HPDE6-E6E7 (cell line): Measurements from ENCODE around the gene NOPCHAP1.
"Not testable (repeated sequence)": the region's sequence is repeated elsewhere in the genome, so short reads cannot be mapped to it uniquely, and the experiment has no call there.

Experiments
- DNase-seq: peaks from one replicate; pipeline ENCODE4 v3.0.0; 2011; ENCODE audit warnings: missing footprints; ENCODE audit errors: extremely low spot score

The NOPCHAP1 gene, protein sequence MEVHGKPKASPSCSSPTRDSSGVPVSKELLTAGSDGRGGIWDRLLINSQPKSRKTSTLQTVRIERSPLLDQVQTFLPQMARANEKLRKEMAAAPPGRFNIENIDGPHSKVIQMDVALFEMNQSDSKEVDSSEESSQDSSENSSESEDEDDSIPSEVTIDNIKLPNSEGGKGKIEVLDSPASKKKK

DNA sequence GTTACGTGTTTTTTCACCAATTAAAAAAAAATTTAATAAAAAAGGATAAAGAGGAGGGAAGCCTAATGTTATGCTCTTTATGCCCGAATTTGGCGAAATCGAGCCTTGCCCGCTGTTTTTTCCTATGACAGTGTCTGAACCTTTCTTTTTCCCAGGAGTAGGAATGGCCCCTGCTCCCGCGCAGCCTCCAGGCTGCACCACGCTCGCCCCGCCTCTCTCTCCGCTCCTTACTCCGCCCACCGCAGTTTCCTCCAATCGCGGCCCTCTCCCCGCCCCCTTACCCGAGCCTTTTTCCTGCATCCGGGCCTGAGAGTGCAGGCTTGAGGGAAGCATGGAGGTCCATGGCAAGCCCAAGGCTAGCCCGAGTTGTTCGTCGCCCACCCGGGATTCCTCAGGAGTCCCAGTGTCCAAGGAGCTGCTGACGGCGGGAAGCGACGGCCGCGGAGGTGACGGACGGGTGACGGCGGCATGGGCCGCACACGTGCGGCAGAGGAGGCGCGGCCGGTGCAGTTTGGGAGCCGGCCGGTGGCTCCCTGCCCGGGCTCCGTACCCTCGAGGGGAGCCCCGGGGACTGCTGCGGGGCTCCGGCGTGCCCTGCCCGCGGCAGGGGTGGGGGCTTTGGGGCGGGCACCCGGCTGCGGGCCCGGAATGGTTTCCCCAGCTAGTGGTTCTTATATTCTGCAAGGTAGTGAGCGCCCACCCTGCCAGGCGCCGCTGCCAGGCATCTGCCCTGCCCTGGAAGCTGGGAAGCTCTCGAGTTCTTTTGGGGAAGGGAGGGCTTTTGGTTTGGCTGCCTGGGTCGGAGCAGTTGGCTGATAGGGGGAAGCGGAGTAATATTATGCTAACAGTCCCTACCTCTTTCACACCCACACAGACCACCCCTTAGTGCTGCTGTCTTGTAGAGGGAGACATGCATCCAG lies at the start of gene NOPCHAP1:
TSS of gene NOPCHAP1 (plus strand) at position 295 of the 920 bp plus-strand sequence. CDS start at position 332, 37 bp downstream.
- peak; percentile 93 for DNase-seq

DNA sequence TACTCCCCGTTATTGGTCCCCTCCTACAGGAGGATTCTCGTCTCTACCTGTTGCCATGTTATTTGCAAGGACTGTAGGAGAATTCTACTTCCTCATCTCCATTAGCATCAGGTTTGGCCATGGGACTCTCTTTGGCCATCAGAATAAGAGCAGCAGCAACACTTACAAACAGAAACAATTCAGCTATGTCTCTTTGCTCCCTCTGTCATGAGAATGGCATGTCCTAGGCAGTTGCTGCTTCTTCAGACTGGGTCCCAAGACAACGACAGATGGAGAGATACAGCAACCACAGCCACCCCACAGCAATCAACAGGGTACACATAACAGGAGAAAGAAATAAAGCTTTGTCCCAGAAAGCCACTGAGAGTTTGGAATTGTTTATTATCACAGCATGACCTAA lies 47.7 kb upstream of the NOPCHAP1 start:
- DNase-seq = no peak

DNA sequence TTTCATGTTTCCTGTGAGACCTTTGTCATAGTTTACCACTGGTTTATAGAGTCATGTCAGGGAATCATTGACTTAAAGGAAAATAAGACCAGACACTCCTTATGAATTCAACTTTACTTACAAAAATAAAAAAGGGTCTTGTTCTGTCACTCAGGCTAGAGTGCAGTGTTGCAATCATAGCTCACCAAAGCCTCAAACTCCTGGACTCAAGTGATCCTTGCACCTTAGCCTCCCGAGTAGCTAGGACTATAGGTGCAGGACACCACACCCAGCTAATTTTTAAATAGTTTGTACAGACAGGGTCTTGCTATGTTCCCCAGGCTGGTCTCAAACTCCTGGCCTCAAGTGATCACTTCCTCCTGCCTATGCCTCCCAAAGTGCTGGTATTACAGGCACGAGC lies 47.0 kb upstream of the NOPCHAP1 start:
- no peak for DNase-seq

DNA sequence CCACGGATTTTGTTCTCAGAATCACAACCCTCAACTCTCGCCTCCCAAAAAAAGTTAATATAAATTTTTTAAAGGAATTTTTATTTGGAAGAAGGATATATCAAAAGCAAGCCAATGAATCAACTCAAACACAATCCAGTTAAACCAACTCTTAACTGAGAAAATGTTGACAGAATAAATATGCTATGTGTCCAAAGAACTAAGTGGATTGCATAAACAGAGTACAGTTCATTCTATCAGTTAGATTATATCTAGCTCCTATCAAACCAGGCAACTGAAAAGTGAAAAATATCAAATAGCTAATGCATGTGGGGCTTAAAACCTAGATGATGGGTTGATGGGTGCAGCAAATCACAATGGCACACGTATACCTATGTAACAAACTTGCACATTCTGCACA lies 44.7 kb upstream of the NOPCHAP1 start:
- DNase-seq = no peak

DNA sequence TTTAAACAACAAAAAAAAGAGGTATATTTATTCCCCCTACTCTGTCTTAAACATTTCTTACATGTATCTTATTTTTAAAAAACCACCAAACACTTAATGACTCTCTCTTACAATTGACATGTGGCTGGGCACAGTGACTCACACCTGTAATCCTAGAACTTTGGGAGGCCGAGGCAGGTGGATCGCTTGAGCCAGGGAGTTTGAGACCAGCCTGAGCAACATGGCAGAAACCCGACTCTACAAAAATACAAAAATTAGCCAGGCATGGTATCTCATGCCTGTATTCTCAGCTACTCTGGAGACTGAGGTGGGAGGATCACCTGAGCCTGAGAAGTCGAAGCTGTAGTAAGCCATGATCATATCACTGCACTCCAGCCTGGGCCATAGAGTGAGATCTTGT lies 44.0 kb upstream of the NOPCHAP1 start:
- DNase-seq = no peak

DNA sequence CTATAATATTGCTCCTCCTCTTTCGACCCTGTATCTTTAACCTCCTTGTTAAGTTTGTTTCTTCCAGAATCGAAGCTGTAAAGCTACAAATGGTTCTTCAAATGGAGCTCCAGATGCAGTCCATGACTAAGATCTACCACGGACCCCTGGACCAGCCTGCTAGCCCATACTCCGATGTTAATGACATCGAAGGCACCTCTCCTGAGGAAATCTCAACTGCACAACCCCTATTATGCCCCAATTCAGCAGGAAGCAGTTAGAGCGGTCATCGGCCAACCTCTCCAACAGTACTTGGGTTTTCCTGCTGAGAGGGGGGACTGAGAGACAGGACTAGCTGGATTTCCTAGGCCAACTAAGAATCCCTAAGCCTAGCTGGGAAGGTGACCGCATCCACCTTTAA lies 42.7 kb upstream of the NOPCHAP1 start:
- DNase-seq = not testable (repeated sequence)

DNA sequence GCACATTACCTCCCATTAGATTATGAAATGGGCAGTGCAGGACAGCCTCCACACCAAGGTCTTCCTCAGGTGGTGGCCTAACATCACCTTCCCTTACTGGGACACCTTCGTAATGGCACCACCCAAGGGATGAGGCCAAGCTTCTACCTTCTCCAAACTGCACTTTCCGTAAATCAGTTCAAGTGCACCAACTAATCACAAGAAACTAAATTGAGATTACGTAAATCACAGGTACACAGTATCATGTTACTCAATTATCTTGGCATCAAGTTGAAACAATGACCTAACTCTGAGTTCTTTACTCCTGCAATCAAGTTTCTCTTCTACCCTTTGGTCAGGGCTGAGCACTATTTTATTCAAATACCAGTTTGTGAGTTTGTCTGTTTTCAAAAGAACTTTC lies 41.9 kb upstream of the NOPCHAP1 start:
- no peak for DNase-seq

DNA sequence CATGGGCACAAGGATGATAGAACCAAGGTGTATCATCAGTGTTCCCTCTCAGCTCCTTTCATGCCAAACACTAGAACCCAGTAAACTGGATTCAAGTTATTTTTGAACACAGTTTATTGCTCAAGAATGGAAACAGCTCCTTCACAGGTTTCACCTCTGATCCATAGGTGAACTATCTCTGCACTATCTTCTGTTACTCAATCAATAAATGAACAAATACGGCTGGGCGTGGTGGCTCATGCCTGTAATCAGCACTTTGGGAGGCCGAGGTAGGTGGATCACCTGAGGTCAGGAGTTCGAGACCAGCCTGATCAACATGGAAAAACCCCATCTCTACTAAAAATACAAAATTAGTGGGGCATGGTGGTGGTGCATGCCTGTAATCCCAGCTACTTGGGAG lies 37.4 kb upstream of the NOPCHAP1 start:
- DNase-seq = not testable (repeated sequence)

DNA sequence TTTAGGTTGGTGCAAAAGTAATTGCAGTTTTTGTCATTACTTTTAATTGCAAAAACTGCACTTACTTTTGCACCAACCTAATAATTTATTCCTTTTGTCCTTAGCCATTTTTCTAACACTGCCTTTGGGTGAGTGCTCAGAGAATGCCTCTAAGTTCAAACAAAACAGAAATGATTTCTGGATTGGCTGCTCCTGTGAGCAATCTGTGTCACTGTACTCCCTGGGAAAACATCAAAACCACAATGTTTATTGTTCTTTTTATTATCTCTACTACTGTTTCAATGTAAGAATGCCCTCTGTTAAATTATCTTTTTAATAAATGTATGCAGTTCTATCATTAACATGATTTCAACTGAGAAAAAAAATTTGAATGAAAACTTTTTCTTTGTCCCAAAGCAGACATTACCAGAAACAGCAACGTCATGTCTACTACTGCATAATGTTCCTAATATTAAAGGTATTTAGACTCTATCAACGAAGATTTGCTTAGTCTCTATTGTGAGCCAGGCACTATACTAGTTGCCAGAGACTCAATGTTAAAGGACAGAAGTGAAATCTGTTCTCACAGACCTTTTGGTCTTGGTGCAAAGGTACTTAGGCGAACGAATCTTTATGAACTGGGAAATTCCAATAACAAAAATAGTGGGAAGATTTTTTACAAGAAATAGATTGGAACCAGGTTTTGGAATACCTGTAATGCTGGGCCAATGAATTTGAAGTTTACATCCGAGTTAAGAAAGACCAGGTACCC lies 34.2 kb upstream of the NOPCHAP1 start:
- DNase-seq = no peak

DNA sequence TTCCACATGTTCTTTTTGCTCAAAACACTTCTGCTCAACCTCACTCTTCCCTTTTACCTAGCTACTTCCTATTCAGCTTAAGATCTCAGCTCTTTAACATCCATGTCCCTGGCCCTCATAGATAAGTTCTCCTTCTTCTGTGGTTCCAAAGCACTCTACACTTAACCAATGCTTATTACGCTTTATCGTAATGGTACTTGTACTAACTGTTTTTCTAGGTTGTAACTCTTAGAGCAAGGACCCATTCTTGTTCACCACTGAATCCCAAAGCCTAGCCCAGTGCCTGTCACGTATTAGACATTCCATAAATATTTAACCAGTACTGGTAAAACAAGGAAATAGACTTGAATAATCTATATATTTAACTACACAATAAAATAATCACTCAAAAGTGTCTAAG lies 33.3 kb upstream of the NOPCHAP1 start:
- DNase-seq = no peak

DNA sequence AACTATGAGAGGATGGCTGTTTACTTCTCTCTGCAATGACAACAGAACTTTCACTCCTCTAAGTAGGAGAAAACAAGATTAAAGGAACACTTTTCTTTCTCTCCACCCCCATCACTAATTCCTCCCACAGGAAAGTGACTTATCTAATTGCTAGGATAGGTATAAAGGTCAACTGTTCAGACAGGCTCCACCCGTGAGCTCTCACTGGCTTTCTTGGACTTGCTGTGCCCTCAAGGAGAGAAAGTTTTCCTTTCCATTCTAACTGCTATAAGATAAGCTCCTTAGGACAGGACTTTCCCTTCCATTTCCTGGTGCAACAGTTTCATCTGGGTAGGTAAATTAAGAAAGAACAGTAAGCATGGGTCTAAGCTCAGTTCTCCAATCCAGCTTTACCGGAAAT lies 32.8 kb upstream of the NOPCHAP1 start:
- DNase-seq = no peak

DNA sequence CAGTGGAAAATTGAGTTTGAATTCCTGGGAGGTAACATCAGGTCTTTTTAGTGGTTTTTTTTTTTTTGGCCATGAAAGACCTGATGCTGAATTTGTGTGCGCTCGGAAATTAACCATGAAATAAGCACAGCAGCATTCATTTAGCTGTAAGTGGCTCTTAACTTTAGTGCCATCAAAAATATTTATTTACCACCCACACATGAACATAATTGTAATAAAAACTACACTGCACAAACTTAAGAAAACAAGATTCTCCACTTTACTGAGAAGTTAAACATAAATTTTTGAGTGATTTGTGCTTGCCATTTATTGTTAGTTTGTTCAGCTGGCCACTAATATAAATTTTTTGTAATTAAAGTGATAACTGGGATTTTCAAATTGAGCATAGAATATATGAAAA lies 30.4 kb upstream of the NOPCHAP1 start:
- no peak for DNase-seq

DNA sequence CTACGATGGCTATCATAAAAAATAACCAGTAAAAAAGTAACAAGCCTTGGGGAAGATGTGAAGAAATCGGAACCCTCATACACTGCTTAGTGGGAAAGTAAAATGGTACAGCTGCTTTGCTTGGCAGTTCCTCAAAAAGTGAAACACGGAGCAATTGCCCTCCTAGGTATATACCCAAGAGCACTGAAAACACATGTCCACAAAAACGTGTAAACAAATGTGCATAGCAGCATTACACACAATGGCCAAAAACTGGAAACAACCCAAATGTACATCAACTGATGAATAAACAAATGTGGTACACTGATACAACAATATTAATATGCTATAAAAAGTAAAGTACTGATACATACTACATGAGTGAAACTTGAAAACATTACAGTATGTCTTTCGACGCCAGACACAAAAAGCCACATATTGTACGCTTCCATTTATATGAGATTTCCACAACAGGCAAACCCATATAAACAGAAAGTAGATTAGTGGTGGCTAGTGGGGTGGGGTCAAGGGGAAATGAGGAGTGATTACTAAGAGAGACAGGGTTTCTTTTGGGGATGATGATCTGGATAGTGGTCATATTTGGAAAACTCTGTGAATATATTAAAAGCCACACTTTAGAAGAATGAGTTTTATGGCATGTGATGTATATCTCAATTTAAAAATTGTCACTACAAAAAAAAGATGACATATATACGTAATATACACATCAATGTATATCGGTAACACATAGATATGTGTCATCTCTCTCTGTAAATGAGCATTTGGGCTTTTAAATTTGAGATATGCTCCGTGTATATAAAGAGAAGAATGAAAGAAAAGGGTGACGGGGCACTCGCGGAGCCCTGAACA lies 29.0 kb upstream of the NOPCHAP1 start:
- no peak for DNase-seq

DNA sequence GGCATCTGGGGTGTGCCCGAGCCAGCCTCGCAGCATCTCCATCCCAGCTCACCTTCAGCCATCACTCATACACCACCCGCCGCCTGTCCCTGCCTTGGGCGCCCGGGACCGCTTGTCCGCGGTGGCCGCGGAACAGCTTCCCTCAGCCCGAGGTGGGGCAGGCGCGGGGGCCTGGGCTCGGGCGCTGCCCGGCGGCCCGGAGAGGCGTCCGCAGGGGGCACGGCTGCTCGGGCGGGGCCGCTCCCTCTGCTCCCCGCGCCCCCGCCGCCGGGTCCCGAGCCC lies 28.5 kb upstream of the NOPCHAP1 start:
- DNase-seq = peak; percentile 28

DNA sequence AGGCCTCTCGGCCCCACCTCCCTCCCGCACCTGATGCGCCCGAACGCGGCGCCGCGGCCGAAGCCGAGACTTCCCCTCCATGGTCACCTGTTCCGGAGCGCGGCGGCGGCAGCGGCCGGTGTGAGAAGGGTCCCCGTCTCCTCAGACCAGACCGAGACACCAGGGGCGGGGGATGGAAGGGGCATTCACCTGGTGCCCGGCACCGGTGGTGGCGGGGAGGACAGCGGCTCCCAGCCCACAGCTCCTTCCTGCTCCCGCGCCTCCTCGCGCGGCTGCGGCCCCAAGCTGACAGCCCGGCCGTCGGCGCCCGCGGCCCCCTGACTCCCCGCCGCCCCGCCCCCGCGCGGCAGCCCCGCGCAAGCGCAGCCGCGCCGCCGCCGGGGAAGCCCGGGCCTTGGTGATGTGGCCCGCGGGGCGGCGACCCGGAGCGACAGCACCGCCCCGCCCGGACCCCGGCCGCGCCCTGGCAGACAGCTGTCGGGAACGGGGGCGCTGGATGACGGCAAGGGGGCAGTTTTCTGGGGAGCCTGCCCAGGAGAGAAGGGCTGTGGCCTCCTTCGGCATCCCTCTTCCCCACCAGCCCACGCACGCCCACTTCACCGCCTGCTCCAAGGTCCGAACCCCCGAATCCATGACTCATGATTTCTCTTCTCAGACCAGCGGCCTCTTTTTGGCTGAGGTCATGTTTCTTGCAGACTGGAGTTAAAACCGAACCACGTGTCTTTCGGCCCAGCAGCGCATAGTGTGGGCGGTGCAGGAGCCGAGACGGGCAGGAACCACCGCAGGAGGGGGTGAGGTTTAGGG lies 27.9 kb upstream of the NOPCHAP1 start, which contains the start of gene SLC41A2:
TSS of gene SLC41A2 (minus strand) at position 290 of the 804 bp plus-strand sequence. CDS start 29,763 bp downstream, outside the sequence.
- DNase-seq = peak; percentile 80

DNA sequence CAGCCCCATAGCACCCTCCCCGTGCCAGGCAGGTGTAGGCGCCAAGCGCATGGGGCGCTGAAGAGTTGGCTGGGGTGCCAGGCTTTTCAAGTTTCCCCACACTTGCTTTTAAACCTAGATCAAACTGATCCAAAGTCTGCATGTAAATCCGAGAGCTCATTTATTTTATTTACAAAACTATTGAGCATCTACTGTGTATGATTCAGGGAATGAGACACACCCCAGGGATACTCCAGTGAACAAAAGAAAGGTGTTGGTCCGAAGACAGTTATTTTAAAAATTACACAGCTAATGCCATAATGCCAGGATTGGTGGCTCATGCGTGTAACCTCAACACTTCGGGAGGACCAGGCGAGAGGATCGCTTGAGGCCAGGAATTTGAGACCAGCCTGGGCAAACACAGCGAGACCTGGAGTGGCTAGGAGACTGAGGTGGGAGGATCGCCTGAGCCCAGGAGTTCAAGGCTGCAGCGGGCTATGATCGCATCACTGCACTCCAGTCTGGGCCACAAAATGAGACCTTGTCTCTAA lies 27.2 kb upstream of the NOPCHAP1 start:
- DNase-seq = no peak

DNA sequence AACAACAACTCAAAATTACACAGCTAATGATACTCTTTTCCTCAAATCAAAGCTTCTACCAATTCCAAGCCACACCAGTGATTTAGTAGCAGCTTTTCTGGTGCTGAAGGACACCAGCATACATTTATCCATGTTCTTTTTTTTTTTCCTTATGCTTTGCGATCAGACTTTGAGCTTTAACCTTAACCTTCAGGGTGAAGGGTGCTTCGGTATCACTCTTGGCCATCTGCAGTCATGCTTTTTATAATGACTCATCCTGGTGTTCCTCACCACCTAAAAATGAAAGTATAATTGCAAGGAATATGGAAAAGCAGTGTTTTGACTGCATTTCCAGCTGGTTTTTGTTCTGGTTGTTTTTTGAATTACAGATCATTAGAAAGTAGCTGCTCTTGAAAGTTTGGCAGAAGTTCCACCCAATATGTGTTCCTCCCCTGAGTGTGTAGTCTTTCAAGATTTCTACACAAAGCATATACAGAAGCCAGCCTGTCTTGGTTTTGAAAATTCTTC lies 26.7 kb upstream of the NOPCHAP1 start:
- peak; percentile 52 for DNase-seq

DNA sequence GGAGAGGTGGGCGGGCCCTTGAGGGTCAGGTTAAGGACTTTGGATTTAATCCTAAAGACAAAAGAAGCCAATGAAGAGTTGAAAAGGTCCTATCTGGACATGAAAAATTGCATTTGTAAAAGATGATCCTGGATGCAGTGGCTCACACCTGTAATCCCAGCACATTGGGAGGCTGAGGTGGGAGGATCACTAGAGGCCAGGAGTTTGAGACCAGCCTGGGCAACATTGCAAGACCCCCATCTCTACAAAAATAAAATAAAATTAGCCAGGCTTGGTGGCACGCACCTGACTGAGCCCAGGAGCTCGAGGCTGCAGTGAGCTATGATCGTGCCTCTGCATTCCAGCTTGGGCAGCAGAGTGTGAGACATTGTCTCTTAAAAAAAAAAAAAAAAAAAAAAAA lies 25.7 kb upstream of the NOPCHAP1 start:
- DNase-seq = no peak

DNA sequence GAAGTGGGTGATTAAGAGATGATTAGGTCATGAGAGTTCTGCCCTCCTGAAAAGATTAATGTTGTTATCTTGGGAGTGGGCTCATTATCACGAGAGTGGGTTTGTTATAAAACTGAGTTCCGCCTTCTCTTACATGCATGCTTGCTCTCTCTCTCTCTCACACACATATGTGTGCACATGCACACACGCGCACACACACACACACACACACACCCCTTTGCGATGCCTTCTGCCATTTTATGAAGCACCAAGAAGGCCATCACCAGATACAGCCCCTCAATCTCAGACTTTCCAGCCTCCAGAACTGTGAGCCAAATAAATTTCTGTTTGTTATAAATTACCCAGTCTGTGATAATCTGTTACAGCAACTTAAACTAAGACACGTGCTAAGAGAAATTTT lies 22.4 kb upstream of the NOPCHAP1 start:
- no peak for DNase-seq

DNA sequence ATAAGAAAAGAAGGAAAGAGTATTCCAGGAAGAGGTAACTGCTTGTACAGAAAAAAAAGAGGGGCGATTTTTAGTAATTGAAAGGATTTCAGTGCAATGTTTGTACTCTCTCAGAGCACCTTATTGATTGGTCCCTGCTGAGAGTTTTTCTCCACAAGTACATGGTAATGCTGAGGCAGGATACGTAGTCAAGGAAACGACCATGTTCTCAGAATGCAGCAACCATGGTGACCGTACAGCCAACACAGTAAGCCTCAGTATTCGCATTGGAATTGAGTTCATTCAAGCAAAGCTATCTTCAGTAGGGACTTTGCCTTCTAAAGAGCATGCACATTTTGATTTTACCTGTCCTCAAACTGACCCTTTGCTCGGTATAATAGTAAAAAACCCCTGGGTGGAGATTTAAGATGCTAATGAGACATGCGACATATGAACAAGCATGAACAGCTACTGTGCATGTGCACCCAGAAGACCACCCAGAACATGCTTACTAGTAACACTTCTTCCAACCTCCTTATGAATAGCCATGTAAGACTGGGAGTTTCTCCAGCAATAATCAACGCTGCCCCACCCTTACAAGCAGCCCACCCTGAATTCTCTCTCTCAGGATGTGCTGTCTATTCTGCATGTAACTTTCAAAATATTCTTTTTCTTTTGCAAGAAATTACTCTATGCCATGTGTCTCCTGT lies 21.8 kb upstream of the NOPCHAP1 start:
- no peak for DNase-seq
